Activated naive CD8-positive, alpha-beta T cell treated with anti-CD3 and anti-CD28 coated beads for 36 hours (primary cell): ENCODE data around the gene GAR1. TPM values are rescaled to one million over a fixed set of nuclear protein-coding genes. Genes with fewer than 3 reads are reported as not detected.
"Not testable (repeated sequence)": the region's sequence is repeated elsewhere in the genome, so short reads cannot be mapped to it uniquely, and the experiment has no call there.

Experiments
- DNase-seq: peaks from one replicate; pipeline ENCODE4 v3.0.0; 2021
- H3K27ac Mint-ChIP-seq: one replicate; pipeline ENCODE4 v1.8.0; 2022; ENCODE audit warnings: mild to moderate bottlenecking, moderate library complexity, mixed read lengths
- H3K27me3 Mint-ChIP-seq: one replicate; pipeline ENCODE4 v1.8.0; 2022; ENCODE audit warnings: mild to moderate bottlenecking, mixed read lengths
- H3K36me3 Mint-ChIP-seq: one replicate; pipeline ENCODE4 v1.8.0; 2021; ENCODE audit warnings: mild to moderate bottlenecking, mixed read lengths
- H3K4me1 Mint-ChIP-seq: one replicate; pipeline ENCODE4 v1.8.0; 2021; ENCODE audit warnings: mixed read lengths
- H3K4me3 Mint-ChIP-seq: one replicate; pipeline ENCODE4 v1.8.0; 2022; ENCODE audit warnings: mild to moderate bottlenecking, moderate library complexity, mixed read lengths
- H3K9me3 Mint-ChIP-seq: one replicate; pipeline ENCODE4 v1.8.0; 2022; ENCODE audit warnings: mixed read lengths
- total RNA-seq, 2 experiments: library from RNA; stranded (reverse); gene quantifications; one replicate each; pipeline ENCODE4 v1.2.3, GENCODE V29; 2021

Gene GAR1
- 10 to 100 TPM; 62.9 to 64.1 TPM for total RNA-seq

DNA sequence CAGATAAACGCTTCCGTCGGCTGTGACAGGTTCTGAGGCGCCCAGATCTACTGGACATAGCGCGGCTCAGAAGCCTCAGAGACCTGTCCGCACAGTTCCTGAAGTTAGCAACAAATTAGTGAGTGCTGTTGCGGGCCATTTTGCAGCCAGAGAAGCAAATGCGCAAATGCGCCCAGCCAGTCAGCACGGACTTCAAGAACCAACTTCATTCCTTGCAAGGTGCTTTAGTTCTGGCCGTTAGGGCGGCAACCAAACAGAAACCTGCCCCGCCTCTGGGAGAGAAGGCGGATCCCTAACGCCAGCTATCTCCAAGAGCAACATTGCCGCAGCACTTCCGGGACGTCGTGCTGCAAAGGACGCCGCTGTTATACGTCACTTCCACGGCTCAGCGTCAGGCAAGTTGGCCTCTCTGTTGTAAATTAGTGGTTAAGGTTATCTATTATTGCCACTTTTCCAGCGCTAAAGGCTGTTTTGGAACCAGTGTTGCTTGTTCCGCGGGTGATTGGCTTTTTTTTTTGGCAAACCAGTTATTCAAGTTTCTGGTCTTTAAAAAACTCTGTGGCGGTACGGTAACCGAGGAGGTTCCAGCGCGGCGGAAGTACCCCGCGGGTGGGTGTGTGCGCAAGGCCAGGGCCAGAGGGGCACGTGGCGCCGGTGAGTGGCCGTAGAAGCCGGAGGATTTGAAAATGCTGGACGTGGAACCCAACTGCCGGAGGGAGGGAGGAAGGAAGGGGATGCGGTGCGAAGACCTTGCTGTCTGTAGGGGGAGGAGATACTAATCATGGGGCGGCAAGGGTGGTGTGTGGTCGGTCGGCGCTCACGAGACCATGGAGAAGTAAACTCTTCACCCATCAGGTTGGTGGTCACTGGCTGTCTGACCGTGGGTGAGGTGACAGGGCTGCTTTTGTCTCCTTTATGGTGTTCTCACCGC lies at the start of gene GAR1:
TSS of gene GAR1 (plus strand) at position 612 of the 931 bp plus-strand sequence. CDS start 403 bp downstream, outside the sequence.
- Mint-ChIP-seq H3K27ac (peak within 1 kb of the TSS; percentile 98), H3K36me3 (peaks cover 38% of the 10 kb centered on the region), H3K4me3 (peak within 1 kb of the TSS; percentile 98), H3K27me3 (no peaks in the 10 kb centered on the region), H3K4me1 (peaks cover 33% of the 10 kb centered on the region), H3K9me3 (no peaks in the 10 kb centered on the region)
- peak; percentile 87 for DNase-seq

DNA sequence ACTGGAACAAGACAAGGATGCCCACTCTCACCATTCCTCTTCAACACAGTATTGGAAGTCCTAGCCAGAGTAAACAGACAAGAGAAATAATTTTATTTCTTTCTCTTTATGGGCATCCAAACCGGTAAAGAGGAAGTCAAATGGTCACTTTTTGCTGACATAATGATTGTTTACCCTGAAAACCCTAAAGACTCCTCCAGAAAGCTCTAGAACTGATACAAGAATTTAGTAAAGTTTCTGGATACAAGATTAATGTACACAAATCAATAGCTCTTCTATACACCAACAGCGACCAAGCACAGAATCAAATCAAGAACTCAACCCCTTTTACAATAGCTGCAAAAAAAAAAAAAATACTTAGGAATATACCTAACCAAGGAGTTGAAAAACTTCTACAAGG lies 33.5 kb upstream of the GAR1 start:
- H3K4me1 Mint-ChIP-seq, H3K27me3 Mint-ChIP-seq, H3K4me3 Mint-ChIP-seq, H3K36me3 Mint-ChIP-seq, DNase-seq, H3K9me3 Mint-ChIP-seq, H3K27ac Mint-ChIP-seq: not testable (repeated sequence)

GRCh38 chr4:109786846-109787245 lies 28.7 kb upstream of the GAR1 start:
- Mint-ChIP-seq H3K4me1 (no peaks in the 10 kb centered on the region), H3K36me3 (peaks cover 3% of the 10 kb centered on the region)

DNA sequence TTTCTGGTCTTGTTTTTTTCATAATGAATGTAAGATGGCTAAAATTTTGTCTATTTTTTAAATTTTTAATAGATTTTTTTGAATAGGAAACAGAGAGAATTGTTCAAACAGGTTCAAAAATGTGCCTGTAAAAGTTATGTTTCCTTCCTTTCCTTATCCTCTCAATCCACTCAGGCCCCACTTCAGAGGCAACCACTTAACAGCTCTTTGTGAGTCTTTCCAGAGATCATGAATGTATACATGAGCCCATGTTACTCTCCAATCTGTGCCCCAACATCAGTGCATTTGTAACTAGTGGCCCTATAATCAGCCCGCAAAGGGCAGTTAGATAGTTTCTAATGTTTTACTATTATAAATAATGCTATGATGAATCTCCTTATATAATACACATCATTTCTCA lies 27.8 kb upstream of the GAR1 start:
- Mint-ChIP-seq H3K27ac (no peak overlapping the region), H3K36me3 (peaks cover 3% of the 10 kb centered on the region), H3K4me3 (no peak overlapping the region), H3K9me3 (peaks cover 7% of the 10 kb centered on the region), H3K4me1 (no peaks in the 10 kb centered on the region), H3K27me3 (peaks cover 2% of the 10 kb centered on the region)
- no peak for DNase-seq

More at GRCh38 chr4:109786846-109787245, 28.7 kb upstream of the GAR1 start:
- no peak for DNase-seq
- H3K27me3 Mint-ChIP-seq = no peaks in the 10 kb centered on the region
- no peak overlapping the region for H3K27ac Mint-ChIP-seq
- H3K4me3 Mint-ChIP-seq = no peak overlapping the region
- H3K9me3 Mint-ChIP-seq = peaks cover 7% of the 10 kb centered on the region

- Mint-ChIP-seq H3K4me3 (no peak overlapping the region), H3K9me3 (peaks cover 21% of the 10 kb centered on the region), H3K4me1 (no peaks in the 10 kb centered on the region), H3K27ac (no peak overlapping the region), H3K27me3 (peaks cover 5% of the 10 kb centered on the region), H3K36me3 (peaks cover 2% of the 10 kb centered on the region)
- no peak for DNase-seq
Measured at GRCh38 chr4:109795059-109795458, 20.5 kb upstream of the GAR1 start.

DNA sequence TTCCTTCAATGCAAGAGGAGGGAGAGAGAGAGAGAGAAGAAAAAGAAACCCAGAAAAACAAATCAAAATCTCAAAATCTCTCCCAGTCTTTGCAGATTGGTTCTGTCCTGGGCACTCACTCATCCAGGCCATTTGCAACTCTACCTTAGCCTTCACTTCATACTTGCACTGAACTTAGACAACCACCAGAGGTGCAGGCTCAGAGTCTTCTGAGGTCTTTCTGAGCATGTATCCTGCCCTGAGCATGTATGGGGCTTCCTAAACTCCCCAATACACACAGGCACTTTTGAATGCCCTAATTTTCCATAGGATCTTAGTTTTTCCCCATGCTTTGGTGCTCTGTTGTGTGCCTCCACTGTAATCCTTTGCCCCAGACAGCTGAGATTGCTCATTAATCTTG lies 16.7 kb upstream of the GAR1 start:
- Mint-ChIP-seq H3K9me3 (peaks cover 18% of the 10 kb centered on the region), H3K27me3 (no peaks in the 10 kb centered on the region), H3K4me1 (no peaks in the 10 kb centered on the region), H3K4me3 (no peak overlapping the region), H3K36me3 (peaks cover 2% of the 10 kb centered on the region), H3K27ac (no peak overlapping the region)
- no peak for DNase-seq

GRCh38 chr4:109801099-109801789 lies 14.3 kb upstream of the GAR1 start:
- no peak overlapping the region for H3K4me3 Mint-ChIP-seq
- no peaks in the 10 kb centered on the region for H3K27me3 Mint-ChIP-seq
- no peak overlapping the region for H3K27ac Mint-ChIP-seq
- H3K9me3 Mint-ChIP-seq = peaks cover 5% of the 10 kb centered on the region
- DNase-seq = no peak
- no peaks in the 10 kb centered on the region for H3K4me1 Mint-ChIP-seq
- H3K36me3 Mint-ChIP-seq = no peaks in the 10 kb centered on the region

DNA sequence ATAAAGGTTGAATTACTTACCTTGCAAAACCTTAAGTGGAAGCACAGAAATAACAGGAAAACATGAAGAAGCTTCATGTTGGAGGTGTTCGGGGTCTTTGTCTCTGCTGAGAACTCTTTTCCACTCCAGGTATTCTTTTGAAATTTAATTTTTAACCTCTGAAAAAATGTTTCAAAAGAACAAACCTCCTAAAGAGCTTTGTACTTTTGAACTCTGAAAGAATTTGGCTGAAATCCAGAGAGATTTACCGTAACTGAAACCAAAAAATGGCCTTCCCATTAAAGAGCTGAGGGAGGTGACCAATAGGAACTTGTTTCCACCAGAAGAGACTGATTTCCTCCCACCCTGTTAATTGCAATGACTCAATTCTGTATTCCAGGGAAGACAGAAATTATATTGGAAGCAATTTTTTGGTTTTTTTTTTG lies 13.7 kb upstream of the GAR1 start, which contains the start of gene CFI:
TSS of gene CFI (minus strand) at position 105 of the 425 bp plus-strand sequence. CDS start at position 77, 28 bp downstream.
- no peak within 1 kb of the TSS for H3K27ac Mint-ChIP-seq
- H3K36me3 Mint-ChIP-seq = no peaks in the 10 kb centered on the region
- H3K9me3 Mint-ChIP-seq = peaks cover 2% of the 10 kb centered on the region

GRCh38 chr4:109803924-109804571 lies 11.5 kb upstream of the GAR1 start:
- no peaks in the 10 kb centered on the region for H3K36me3 Mint-ChIP-seq
- peaks cover 6% of the 10 kb centered on the region for H3K27me3 Mint-ChIP-seq
- no peak overlapping the region for H3K4me3 Mint-ChIP-seq
- H3K4me1 Mint-ChIP-seq = no peaks in the 10 kb centered on the region
- H3K27ac Mint-ChIP-seq = no peak overlapping the region
- peak; percentile 6 for DNase-seq
- no peaks in the 10 kb centered on the region for H3K9me3 Mint-ChIP-seq

More for the DNA sequence above, 13.7 kb upstream of the GAR1 start, which contains the start of gene CFI:
- Mint-ChIP-seq H3K27me3 (no peaks in the 10 kb centered on the region), H3K4me1 (no peaks in the 10 kb centered on the region), H3K4me3 (no peak within 1 kb of the TSS)
- no peak for DNase-seq

GRCh38 chr4:109809655-109810054 lies 5.9 kb upstream of the GAR1 start:
- no peak for DNase-seq
- H3K27me3 Mint-ChIP-seq = peaks cover 6% of the 10 kb centered on the region
- no peak overlapping the region for H3K4me3 Mint-ChIP-seq
- H3K36me3 Mint-ChIP-seq = no peaks in the 10 kb centered on the region
- H3K27ac Mint-ChIP-seq = no peak overlapping the region
- peaks cover 2% of the 10 kb centered on the region for H3K4me1 Mint-ChIP-seq
- no peaks in the 10 kb centered on the region for H3K9me3 Mint-ChIP-seq

DNA sequence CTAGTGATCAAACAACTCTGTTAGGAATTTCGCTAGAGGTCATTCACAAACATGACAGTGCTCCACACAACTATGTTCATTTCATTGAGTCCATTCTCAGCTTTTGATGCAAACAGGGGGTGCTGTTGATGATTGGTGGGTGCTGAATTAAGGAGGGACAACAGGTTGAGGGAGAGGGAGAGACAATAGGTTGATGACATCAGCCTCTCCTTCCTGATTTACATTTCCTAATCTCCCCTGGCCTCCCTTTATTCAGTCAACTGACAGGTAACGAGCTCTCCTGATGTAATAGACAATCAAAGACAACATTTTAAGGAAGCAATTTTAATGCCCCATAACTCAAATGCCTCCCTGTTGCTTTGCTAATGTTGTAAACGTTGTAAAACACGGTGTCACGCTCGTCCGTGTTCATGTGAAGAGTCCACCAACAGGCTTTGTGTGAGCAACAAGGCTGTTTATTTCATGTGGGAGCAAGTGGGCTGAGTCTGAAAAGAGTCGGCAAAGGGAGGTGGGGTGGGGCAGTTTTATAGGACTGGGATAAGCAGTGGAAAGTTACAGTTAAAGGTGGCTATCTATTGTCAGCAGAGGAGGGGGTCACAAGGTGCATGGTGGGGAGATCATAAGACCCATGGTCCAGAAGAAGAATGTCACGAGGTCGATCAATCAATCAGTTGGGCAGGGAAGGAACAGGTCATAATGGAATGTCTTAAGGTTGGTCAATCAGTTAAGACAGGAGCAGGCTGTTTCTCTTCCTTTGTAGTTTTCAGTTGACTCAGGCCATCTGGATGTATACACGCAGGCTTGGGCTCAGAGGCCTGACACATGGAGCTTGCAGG lies 4.8 kb upstream of the GAR1 start:
- H3K27ac Mint-ChIP-seq = no peak overlapping the region
- DNase-seq = no peak
- peaks cover 4% of the 10 kb centered on the region for H3K4me1 Mint-ChIP-seq
- no peak overlapping the region for H3K4me3 Mint-ChIP-seq
- peaks cover 2% of the 10 kb centered on the region for H3K36me3 Mint-ChIP-seq
- H3K9me3 Mint-ChIP-seq = no peaks in the 10 kb centered on the region
- peaks cover 6% of the 10 kb centered on the region for H3K27me3 Mint-ChIP-seq

- H3K4me3 Mint-ChIP-seq = no peak overlapping the region
- H3K27ac Mint-ChIP-seq = no peak overlapping the region
- H3K36me3 Mint-ChIP-seq = peaks cover 9% of the 10 kb centered on the region
Measured at GRCh38 chr4:109811707-109812106, 3.9 kb upstream of the GAR1 start.

DNA sequence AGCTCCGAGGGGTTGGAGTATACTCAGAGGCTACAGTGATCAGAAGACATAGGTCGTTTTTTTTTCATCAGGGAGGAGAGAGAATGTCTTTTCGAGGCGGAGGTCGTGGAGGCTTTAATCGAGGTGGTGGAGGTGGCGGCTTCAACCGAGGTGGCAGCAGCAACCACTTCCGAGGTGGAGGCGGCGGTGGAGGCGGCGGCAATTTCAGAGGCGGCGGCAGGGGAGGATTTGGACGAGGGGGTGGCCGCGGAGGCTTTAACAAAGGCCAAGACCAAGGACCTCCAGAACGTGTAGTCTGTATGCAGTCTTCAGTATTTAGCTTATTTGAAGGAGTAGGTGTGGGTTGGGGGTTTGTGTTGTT lies 500 bp downstream of the GAR1 start:
- no peaks in the 10 kb centered on the region for H3K9me3 Mint-ChIP-seq
- H3K4me3 Mint-ChIP-seq = peak overlapping the region; percentile 98
- H3K27me3 Mint-ChIP-seq = no peaks in the 10 kb centered on the region
- H3K27ac Mint-ChIP-seq = peak overlapping the region; percentile 98
- peaks cover 39% of the 10 kb centered on the region for H3K4me1 Mint-ChIP-seq
- peak; percentile 54 for DNase-seq
- peaks cover 41% of the 10 kb centered on the region for H3K36me3 Mint-ChIP-seq

More at GRCh38 chr4:109811707-109812106, 3.9 kb upstream of the GAR1 start:
- H3K27me3 Mint-ChIP-seq = peaks cover 6% of the 10 kb centered on the region
- no peaks in the 10 kb centered on the region for H3K9me3 Mint-ChIP-seq
- DNase-seq = no peak
- H3K4me1 Mint-ChIP-seq = peaks cover 6% of the 10 kb centered on the region

DNA sequence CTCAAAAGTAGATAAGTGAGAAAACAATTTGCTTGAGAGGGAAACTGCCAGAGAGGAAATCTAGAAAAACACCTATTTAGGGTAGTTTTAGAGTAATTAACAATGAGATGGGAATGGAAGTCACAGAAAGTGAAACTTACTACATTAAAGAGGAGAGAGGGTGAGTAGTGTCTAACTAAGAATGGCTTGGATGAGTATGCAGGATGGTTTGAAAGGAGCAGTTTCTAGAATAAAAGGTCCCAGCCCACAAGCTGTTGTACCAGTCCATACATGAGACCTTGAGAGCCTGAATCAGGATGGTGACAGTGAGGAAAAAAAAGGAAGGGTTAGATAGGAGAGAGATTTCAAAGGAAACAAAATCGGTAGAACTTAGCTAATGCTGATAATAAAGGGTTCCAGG lies 1.3 kb downstream of the GAR1 start:
- Mint-ChIP-seq H3K4me3 (peak overlapping the region; percentile 98), H3K4me1 (peaks cover 44% of the 10 kb centered on the region), H3K9me3 (no peaks in the 10 kb centered on the region), H3K27ac (peak overlapping the region; percentile 98), H3K36me3 (peaks cover 41% of the 10 kb centered on the region), H3K27me3 (no peaks in the 10 kb centered on the region)
- DNase-seq = no peak
